ENCODE results near the gene PYGO2. TPM values are rescaled to one million over a fixed set of nuclear protein-coding genes. Genes with fewer than 3 reads are reported as not detected.

The PYGO2 gene
- total RNA-seq, 2 experiments from 2014 or later = 30.3 to 32.8 TPM

DNA sequence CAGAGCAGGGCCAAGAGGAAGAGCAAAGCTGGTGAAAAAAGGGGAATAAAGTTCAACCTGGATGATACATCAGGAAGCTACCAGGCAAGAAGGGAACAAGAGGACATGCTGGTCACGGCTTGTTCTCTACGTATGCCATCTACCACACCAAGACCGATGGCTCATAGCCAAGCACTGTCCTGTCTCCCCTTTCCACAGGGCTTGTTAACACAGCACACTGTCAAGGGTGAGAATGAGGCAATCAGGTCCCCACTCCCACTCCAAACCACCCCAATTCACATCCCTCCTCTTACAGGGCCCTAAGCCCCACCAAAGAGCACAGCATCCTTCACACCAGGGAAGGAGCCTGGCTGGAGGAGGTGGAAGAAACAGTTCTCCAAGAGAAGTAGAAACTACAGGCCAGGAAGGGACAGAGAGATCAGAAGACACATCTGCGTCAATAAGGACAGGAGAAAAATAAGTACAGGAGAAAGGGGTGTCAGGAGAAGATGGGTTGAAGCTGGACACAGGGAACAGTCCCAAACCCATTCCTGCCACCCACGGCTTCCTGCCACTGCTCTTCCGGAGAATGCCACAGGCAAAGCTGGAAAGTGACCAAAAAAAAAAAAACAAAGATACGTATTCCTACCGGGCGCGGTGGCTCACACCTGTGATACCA is 9.9 kb upstream of the PYGO2 start:
- Mint-ChIP-seq H3K27ac (peak overlapping the region; percentile 29), H3K27me3 (no peaks in the 10 kb centered on the region), H3K4me3 (peak overlapping the region; percentile 55), H3K36me3 (ENCODE audit: low read depth) (peaks cover 41% of the 10 kb centered on the region), H3K4me1 (ENCODE audit: low read depth) (peaks cover 30% of the 10 kb centered on the region), H3K9me3 (no peaks in the 10 kb centered on the region)
- Histone ChIP-seq H3K27ac (ENCODE audit: low read depth in 1 of 2, low read length in 2 of 2) (no peak overlapping the region), H3K27me3 (ENCODE audit: control insufficient read depth in 1 of 2, insufficient read depth in 2 of 2, low read length in 2 of 2) (no peaks in the 10 kb centered on the region), H3K9me3 (ENCODE audit: control insufficient read depth in 1 of 2, insufficient read depth in 1 of 2, low read length in 2 of 2) (no peaks in the 10 kb centered on the region), H3K4me1 (ENCODE audit: insufficient read depth, low read length) (peaks cover 61% of the 10 kb centered on the region), H3K36me3 (ENCODE audit: insufficient read depth, low read length) (peaks cover 46% of the 10 kb centered on the region), H3K4me3 (ENCODE audit: low read length) (no peak overlapping the region)
- no peak for DNase-seq
- TF ChIP-seq, protein P1, sequence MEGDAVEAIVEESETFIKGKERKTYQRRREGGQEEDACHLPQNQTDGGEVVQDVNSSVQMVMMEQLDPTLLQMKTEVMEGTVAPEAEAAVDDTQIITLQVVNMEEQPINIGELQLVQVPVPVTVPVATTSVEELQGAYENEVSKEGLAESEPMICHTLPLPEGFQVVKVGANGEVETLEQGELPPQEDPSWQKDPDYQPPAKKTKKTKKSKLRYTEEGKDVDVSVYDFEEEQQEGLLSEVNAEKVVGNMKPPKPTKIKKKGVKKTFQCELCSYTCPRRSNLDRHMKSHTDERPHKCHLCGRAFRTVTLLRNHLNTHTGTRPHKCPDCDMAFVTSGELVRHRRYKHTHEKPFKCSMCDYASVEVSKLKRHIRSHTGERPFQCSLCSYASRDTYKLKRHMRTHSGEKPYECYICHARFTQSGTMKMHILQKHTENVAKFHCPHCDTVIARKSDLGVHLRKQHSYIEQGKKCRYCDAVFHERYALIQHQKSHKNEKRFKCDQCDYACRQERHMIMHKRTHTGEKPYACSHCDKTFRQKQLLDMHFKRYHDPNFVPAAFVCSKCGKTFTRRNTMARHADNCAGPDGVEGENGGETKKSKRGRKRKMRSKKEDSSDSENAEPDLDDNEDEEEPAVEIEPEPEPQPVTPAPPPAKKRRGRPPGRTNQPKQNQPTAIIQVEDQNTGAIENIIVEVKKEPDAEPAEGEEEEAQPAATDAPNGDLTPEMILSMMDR (IDR thresholded peaks at IDR 0.05) = no peak
- intact Hi-C loops (cut with DNase I, micrococcal nuclease) = no loop called here
- no peak for ATAC-seq (ENCODE audit: poor library complexity)
- POLR2A ChIA-PET = interaction anchor here (1.1 to 5.6 kb wide), 8 partner anchors 10 to 45 kb away, joined by 3 to 46 read pairs (median 8); partner anchors contain the start of genes FLAD1, PBXIP1, PMVK and PYGO2
- CTCF ChIA-PET = interaction anchor here (0.9 to 10.7 kb wide), 8 partner anchors 9 to 90 kb away, joined by 3 to 71 read pairs (median 6); partner anchors contain the start of genes PMVK and PYGO2

- Mint-ChIP-seq H3K4me3 (peak within 1 kb of the TSS; percentile 55), H3K27ac (peak within 1 kb of the TSS; percentile 70), H3K27me3 (no peaks in the 10 kb centered on the region), H3K36me3 (ENCODE audit: low read depth) (peaks cover 47% of the 10 kb centered on the region), H3K4me1 (ENCODE audit: low read depth) (peaks cover 30% of the 10 kb centered on the region), H3K9me3 (no peaks in the 10 kb centered on the region)
- Histone ChIP-seq H3K9me3 (ENCODE audit: control insufficient read depth in 1 of 2, insufficient read depth in 1 of 2, low read length in 2 of 2) (no peaks in the 10 kb centered on the region), H3K36me3 (ENCODE audit: insufficient read depth, low read length) (peaks cover 53% of the 10 kb centered on the region), H3K27me3 (ENCODE audit: control insufficient read depth in 1 of 2, insufficient read depth in 2 of 2, low read length in 2 of 2) (no peaks in the 10 kb centered on the region), H3K27ac (ENCODE audit: low read depth in 1 of 2, low read length in 2 of 2) (peak within 1 kb of the TSS in 1 of 2 donors; percentile 34), H3K4me1 (ENCODE audit: insufficient read depth, low read length) (peaks cover 55% of the 10 kb centered on the region), H3K4me3 (ENCODE audit: low read length) (no peak within 1 kb of the TSS)
- ChIA-PET CTCF (interaction anchor here (0.9 to 10.7 kb wide), 5 partner anchors 8 to 91 kb away, joined by 3 to 71 read pairs (median 8); partner anchors contain the start of genes PMVK and PYGO2), POLR2A (interaction anchor here (1.1 to 2.4 kb wide), 7 partner anchors 9 to 43 kb away, joined by 3 to 9 read pairs (median 4); partner anchors contain the start of genes PBXIP1, PMVK and PYGO2)
- DNase-seq (peak in 5 of 14 experiments; percentile 27 to 65 (median 50)), ATAC-seq (ENCODE audit: poor library complexity) (no peak)
- TF ChIP-seq, protein P1 (IDR thresholded peaks at IDR 0.05) = no peak
- intact Hi-C loops (cut with DNase I, micrococcal nuclease) = no loop called here
These were observed 9.2 kb upstream of the PYGO2 start, which contains the start of gene SHC1 for GRCh38 chr1:154970631-154971340. TSS of gene SHC1 (minus strand) at chr1:154970747. CDS start at chr1:154970526, 221 bp downstream.

GRCh38 chr1:154969860-154970452 is 8.4 kb upstream of the PYGO2 start:
- TF ChIP-seq, protein P1 (IDR thresholded peaks at IDR 0.05) = no peak
- ChIA-PET CTCF (interaction anchor here (1.2 to 10.7 kb wide), 3 partner anchors 29 to 92 kb away, joined by 3 to 71 read pairs (median 8); no protein-coding TSS in a partner anchor), POLR2A (interaction anchor here (1.1 to 2.4 kb wide), 6 partner anchors 8 to 44 kb away, joined by 3 to 9 read pairs (median 4); partner anchors contain the start of genes PBXIP1 and PYGO2)
- H3K4me1 Mint-ChIP-seq (ENCODE audit: low read depth) = peaks cover 30% of the 10 kb centered on the region
- intact Hi-C loops (cut with DNase I, micrococcal nuclease) = no loop called here
- peaks cover 56% of the 10 kb centered on the region for H3K36me3 Mint-ChIP-seq (ENCODE audit: low read depth)
- no peak overlapping the region for H3K4me3 Mint-ChIP-seq
- Histone ChIP-seq H3K27ac (ENCODE audit: low read depth in 1 of 2, low read length in 2 of 2) (no peak overlapping the region), H3K27me3 (ENCODE audit: control insufficient read depth in 1 of 2, insufficient read depth in 2 of 2, low read length in 2 of 2) (no peaks in the 10 kb centered on the region), H3K36me3 (ENCODE audit: insufficient read depth, low read length) (peaks cover 60% of the 10 kb centered on the region), H3K9me3 (ENCODE audit: control insufficient read depth in 1 of 2, insufficient read depth in 1 of 2, low read length in 2 of 2) (no peaks in the 10 kb centered on the region), H3K4me1 (ENCODE audit: insufficient read depth, low read length) (peaks cover 55% of the 10 kb centered on the region), H3K4me3 (ENCODE audit: low read length) (no peak overlapping the region)
- DNase-seq (no peak), ATAC-seq (ENCODE audit: poor library complexity) (no peak)
- peak overlapping the region; percentile 70 for H3K27ac Mint-ChIP-seq
- no peaks in the 10 kb centered on the region for H3K9me3 Mint-ChIP-seq
- H3K27me3 Mint-ChIP-seq = no peaks in the 10 kb centered on the region
